Measurements from ENCODE around the gene SLIT3.

The SLIT3 gene

GRCh38 chr5:168929656-168930055 is 371.3 kb downstream of the SLIT3 start:
- no peak for DNase-seq (ENCODE audit: low spot score)

- no peak for DNase-seq (ENCODE audit: low spot score)
Measured at GRCh38 chr5:168925160-168925559, 375.8 kb downstream of the SLIT3 start.

GRCh38 chr5:168921147-168921866 is 379.6 kb downstream of the SLIT3 start:
- no peak for DNase-seq (ENCODE audit: low spot score)

- DNase-seq (ENCODE audit: low spot score), result no peak
Measured at GRCh38 chr5:168920019-168920810, 380.7 kb downstream of the SLIT3 start.

- DNase-seq (ENCODE audit: low spot score), result no peak
Measured at GRCh38 chr5:168917947-168918600, 382.9 kb downstream of the SLIT3 start.

- no peak for DNase-seq (ENCODE audit: low spot score)
Measured at GRCh38 chr5:168916852-168917251, 384.1 kb downstream of the SLIT3 start.

- DNase-seq (ENCODE audit: low spot score), result no peak
Measured at GRCh38 chr5:168916266-168916665, 384.7 kb downstream of the SLIT3 start.

- DNase-seq (ENCODE audit: low spot score), result no peak
Measured at GRCh38 chr5:168914491-168914890, 386.4 kb downstream of the SLIT3 start.

GRCh38 chr5:168910874-168911273 is 390.1 kb downstream of the SLIT3 start:
- no peak for DNase-seq (ENCODE audit: low spot score)

- DNase-seq (ENCODE audit: low spot score), result no peak
Measured at GRCh38 chr5:168908207-168908606, 392.7 kb downstream of the SLIT3 start.

GRCh38 chr5:168903061-168903460 is 397.9 kb downstream of the SLIT3 start:
- DNase-seq (ENCODE audit: low spot score), result no peak

GRCh38 chr5:168899673-168900072 is 401.3 kb downstream of the SLIT3 start:
- no peak for DNase-seq (ENCODE audit: low spot score)

GRCh38 chr5:168899264-168899663 is 401.7 kb downstream of the SLIT3 start:
- DNase-seq (ENCODE audit: low spot score), result no peak

GRCh38 chr5:168898247-168898911 is 402.6 kb downstream of the SLIT3 start:
- no peak for DNase-seq (ENCODE audit: low spot score)

GRCh38 chr5:168897387-168898122 is 403.4 kb downstream of the SLIT3 start:
- no peak for DNase-seq (ENCODE audit: low spot score)

- no peak for DNase-seq (ENCODE audit: low spot score)
Measured at GRCh38 chr5:168895295-168896071, 405.5 kb downstream of the SLIT3 start.

GRCh38 chr5:168893283-168893682 is 407.7 kb downstream of the SLIT3 start:
- no peak for DNase-seq (ENCODE audit: low spot score)

- DNase-seq (ENCODE audit: low spot score), result no peak
Measured at GRCh38 chr5:168892618-168893186, 408.2 kb downstream of the SLIT3 start.

- no peak for DNase-seq (ENCODE audit: low spot score)
Measured at GRCh38 chr5:168890816-168891812, 409.8 kb downstream of the SLIT3 start.
